MM.1S (cell line): ENCODE measurements around the gene TMBIM4.

ENCODE experiments used
- DNase-seq: peaks from one replicate; pipeline ENCODE4 v3.0.0-alpha.2; 2015
- H2AFZ ChIP-seq: fragments of 300-600 bp; sonication (generic); 2 replicates; pipeline ENCODE4 v1.6.0; 2016; ENCODE audit warnings: antibody characterized with exemption, low read length
- H3F3A ChIP-seq: fragments of 300-600 bp; sonication (generic); 2 replicates; pipeline ENCODE4 v1.6.1; 2016; ENCODE audit warnings: mild to moderate bottlenecking, antibody characterized with exemption, low read length, moderate library complexity, mixed read lengths; ENCODE audit not compliant: insufficient read depth
- H3K27ac ChIP-seq: fragments of 300-600 bp; sonication (generic); 2 replicates; pipeline ENCODE4 v1.5.1; 2016; ENCODE audit warnings: mild to moderate bottlenecking, low read length
- H3K27me3 ChIP-seq: fragments of 300-600 bp; sonication (generic); replicated peaks from 2 replicates; pipeline ENCODE4 v1.6.0; 2016; ENCODE audit warnings: low read length; ENCODE audit not compliant: insufficient read depth
- H3K36me3 ChIP-seq: fragments of 300-600 bp; sonication (generic); replicated peaks from 2 replicates; pipeline ENCODE4 v1.6.1; 2016; ENCODE audit warnings: mild to moderate bottlenecking, low read length, mixed read lengths; ENCODE audit not compliant: insufficient read depth
- H3K4me1 ChIP-seq: fragments of 300-600 bp; sonication (generic); 2 replicates; pipeline ENCODE4 v1.6.1; 2016; ENCODE audit warnings: low read length, mixed read lengths
- H3K4me2 ChIP-seq: fragments of 300-600 bp; sonication (generic); 2 replicates; pipeline ENCODE4 v1.6.0; 2016; ENCODE audit warnings: low read depth, low read length
- H3K4me3 ChIP-seq: fragments of 300-600 bp; sonication (generic); 2 replicates; pipeline ENCODE4 v1.5.1; 2016; ENCODE audit warnings: low read length, mixed read lengths
- H3K79me2 ChIP-seq: fragments of 300-600 bp; sonication (generic); 2 replicates; pipeline ENCODE4 v1.6.1; 2016; ENCODE audit warnings: mixed run types, low read length, mixed read lengths
- H3K9ac ChIP-seq: fragments of 300-600 bp; sonication (generic); 2 replicates; pipeline ENCODE4 v1.6.1; 2016; ENCODE audit warnings: low read length, mixed read lengths
- H3K9me2 ChIP-seq: fragments of 300-600 bp; sonication (generic); replicated peaks from 2 replicates; pipeline ENCODE4 v1.6.1; 2016; ENCODE audit warnings: mild to moderate bottlenecking, low read length, mixed read lengths; ENCODE audit not compliant: insufficient read depth
- H3K9me3 ChIP-seq: fragments of 300-600 bp; sonication (generic); replicated peaks from 2 replicates; pipeline ENCODE4 v1.6.1; 2016; ENCODE audit warnings: mild to moderate bottlenecking, low read length, mixed read lengths; ENCODE audit not compliant: insufficient read depth
- H4K20me1 ChIP-seq: fragments of 300-600 bp; sonication (generic); 2 replicates; pipeline ENCODE4 v1.6.1; 2016; ENCODE audit warnings: mild to moderate bottlenecking, low read length, moderate library complexity, mixed read lengths; ENCODE audit not compliant: insufficient read depth
- EZH2 ChIP-seq: fragments of 300-600 bp; sonication (generic); optimal IDR thresholded peaks from 2 replicates; pipeline ENCODE3; 2017; ENCODE audit warnings: low read depth, mild to moderate bottlenecking, antibody characterized with exemption, low read length, mixed read lengths
- EZH2phosphoT487 ChIP-seq: fragments of 300-600 bp; sonication (generic); IDR thresholded peaks from 2 replicates; pipeline ENCODE4 v1.6.1; 2018; ENCODE audit warnings: antibody characterized with exemption, low read length
- TF ChIP-seq, protein P1 (sequence below): fragments of 300-600 bp; sonication (generic); IDR thresholded peaks from 2 replicates; pipeline ENCODE4 v1.5.1; 2016; ENCODE audit warnings: antibody characterized with exemption, low read length, mixed read lengths

TMBIM4 gene

DNA sequence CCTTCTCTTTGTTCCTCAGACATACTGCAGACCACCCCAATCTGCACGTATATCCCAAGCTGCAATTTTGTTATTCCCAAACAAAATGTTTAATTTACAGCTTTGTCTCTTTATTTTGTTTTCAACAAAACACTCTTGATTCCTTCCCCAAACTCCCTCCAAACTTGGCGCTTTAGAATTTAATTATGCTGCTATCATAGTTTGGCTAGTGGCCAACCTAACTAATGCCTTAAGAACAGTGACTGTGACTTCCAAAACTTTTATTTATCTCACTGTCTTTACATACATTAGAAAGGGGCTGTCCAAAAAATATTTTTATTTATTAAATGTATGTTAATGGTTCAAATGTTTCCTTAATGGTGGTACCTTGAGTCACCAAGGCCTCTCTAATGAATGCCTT, 7.1 kb downstream of the TMBIM4 start:
- DNase-seq: no peak
- H3K79me2 ChIP-seq: peaks cover 79% of the 10 kb centered on the region
- no peaks in the 10 kb centered on the region; the same call in 1 of the 2 replicates for H3K4me1 ChIP-seq
- H3K27ac ChIP-seq: no peak overlapping the region
- no peak overlapping the region for H3K9ac ChIP-seq
- no peak overlapping the region for H2AFZ ChIP-seq
- no peaks in the 10 kb centered on the region for H3K36me3 ChIP-seq
- H3K4me3 ChIP-seq: no peak overlapping the region
- H3F3A ChIP-seq: no peaks in the 10 kb centered on the region
- no peaks in the 10 kb centered on the region for H4K20me1 ChIP-seq
- H3K4me2 ChIP-seq: no peak overlapping the region
- H3K9me2 ChIP-seq: no peaks in the 10 kb centered on the region
- no peaks in the 10 kb centered on the region for H3K27me3 ChIP-seq
- TF ChIP-seq, protein P1, sequence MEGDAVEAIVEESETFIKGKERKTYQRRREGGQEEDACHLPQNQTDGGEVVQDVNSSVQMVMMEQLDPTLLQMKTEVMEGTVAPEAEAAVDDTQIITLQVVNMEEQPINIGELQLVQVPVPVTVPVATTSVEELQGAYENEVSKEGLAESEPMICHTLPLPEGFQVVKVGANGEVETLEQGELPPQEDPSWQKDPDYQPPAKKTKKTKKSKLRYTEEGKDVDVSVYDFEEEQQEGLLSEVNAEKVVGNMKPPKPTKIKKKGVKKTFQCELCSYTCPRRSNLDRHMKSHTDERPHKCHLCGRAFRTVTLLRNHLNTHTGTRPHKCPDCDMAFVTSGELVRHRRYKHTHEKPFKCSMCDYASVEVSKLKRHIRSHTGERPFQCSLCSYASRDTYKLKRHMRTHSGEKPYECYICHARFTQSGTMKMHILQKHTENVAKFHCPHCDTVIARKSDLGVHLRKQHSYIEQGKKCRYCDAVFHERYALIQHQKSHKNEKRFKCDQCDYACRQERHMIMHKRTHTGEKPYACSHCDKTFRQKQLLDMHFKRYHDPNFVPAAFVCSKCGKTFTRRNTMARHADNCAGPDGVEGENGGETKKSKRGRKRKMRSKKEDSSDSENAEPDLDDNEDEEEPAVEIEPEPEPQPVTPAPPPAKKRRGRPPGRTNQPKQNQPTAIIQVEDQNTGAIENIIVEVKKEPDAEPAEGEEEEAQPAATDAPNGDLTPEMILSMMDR: no peak
- no peak for TF ChIP-seq EZH2phosphoT487
- TF ChIP-seq EZH2: no peak
- H3K9me3 ChIP-seq: no peaks in the 10 kb centered on the region

DNA sequence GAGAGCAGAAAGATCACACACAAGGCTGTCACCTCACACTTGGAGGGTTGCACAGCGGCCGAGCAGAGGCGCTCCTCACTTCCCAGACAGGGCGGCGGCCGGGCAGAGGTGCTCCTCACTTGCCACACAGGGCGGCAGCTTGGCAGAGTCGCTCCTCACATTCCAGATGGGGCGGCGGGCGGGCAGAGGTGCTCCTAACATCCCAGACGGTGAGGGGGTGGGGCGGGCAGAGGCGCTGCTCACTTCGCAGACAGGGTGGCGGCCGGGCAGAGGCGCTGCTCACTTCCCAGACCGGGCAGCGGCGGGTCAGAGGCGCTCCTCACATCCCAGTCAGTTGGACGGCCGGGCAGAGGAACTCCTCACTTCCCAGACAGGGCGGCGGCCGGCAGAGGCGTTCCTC, 9.1 kb downstream of the TMBIM4 start:
- H3K9ac ChIP-seq: no peak overlapping the region
- H3K36me3 ChIP-seq: no peaks in the 10 kb centered on the region
- H3K4me3 ChIP-seq: no peak overlapping the region
- no peak overlapping the region for H2AFZ ChIP-seq
- H4K20me1 ChIP-seq: no peaks in the 10 kb centered on the region
- no peaks in the 10 kb centered on the region for H3F3A ChIP-seq
- no peaks in the 10 kb centered on the region for H3K9me2 ChIP-seq
- no peaks in the 10 kb centered on the region for H3K27me3 ChIP-seq
- peaks cover 59% of the 10 kb centered on the region for H3K79me2 ChIP-seq
- H3K4me2 ChIP-seq: no peak overlapping the region
- H3K9me3 ChIP-seq: no peaks in the 10 kb centered on the region
- H3K27ac ChIP-seq: no peak overlapping the region
- no peak for DNase-seq
- H3K4me1 ChIP-seq: no peaks in the 10 kb centered on the region
- TF ChIP-seq, protein P1: no peak
- no peak for TF ChIP-seq EZH2phosphoT487
- no peak for TF ChIP-seq EZH2

DNA sequence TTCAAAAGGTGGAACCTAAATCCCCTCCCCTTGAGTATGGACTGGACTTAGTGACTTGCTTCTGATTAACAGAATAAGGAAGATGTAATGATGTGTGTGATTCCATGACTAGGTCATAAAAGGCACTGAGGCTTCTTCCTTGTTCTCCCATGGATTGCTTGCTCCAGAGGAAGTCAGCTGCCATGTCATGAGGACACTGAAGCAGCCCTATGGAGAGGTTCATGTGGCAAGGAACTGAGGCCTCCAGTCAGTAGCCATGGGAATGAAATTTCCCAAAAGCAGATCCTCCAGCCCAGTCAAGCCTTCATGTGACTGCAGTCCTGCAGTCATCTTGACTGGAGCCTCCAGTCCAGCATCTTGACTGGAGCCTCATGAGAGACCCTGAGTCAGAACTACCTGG, 10.7 kb downstream of the TMBIM4 start:
- H3K9ac ChIP-seq: no peak overlapping the region
- no peaks in the 10 kb centered on the region for H3F3A ChIP-seq
- H3K36me3 ChIP-seq: no peaks in the 10 kb centered on the region
- no peak overlapping the region for H3K4me3 ChIP-seq
- H3K4me2 ChIP-seq: no peak overlapping the region
- peaks cover 44% of the 10 kb centered on the region for H3K79me2 ChIP-seq
- H3K4me1 ChIP-seq: no peaks in the 10 kb centered on the region
- no peak for TF ChIP-seq EZH2
- TF ChIP-seq, protein P1: no peak
- TF ChIP-seq EZH2phosphoT487: no peak
- no peak overlapping the region for H3K27ac ChIP-seq
- no peaks in the 10 kb centered on the region for H3K9me3 ChIP-seq
- no peaks in the 10 kb centered on the region for H3K9me2 ChIP-seq
- no peaks in the 10 kb centered on the region for H4K20me1 ChIP-seq
- H3K27me3 ChIP-seq: no peaks in the 10 kb centered on the region
- no peak overlapping the region for H2AFZ ChIP-seq
- DNase-seq: no peak
